GM12892 (cell line): ENCODE results near the gene EIF5A2.
"Not testable (repeated sequence)": the region's sequence is repeated elsewhere in the genome, so short reads cannot be mapped to it uniquely, and the experiment has no call there.

Experiments used
- DNase-seq: peaks from one replicate; pipeline ENCODE4 v3.0.0; 2011; ENCODE audit not compliant: insufficient read length
- FAIRE-seq: peaks from 2 replicates; lab custom pipeline; 2011; peaks lifted over from hg19 to GRCh38; lab: Jason Lieb, UNC
- POLR2A ChIP-seq: IDR thresholded peaks from 2 replicates; pipeline ENCODE4 v1.6.1; 2011; ENCODE audit warnings: low read depth, low read length, control low read depth
- POLR2AphosphoS5 ChIP-seq: IDR thresholded peaks from 2 replicates; pipeline ENCODE4 v1.6.1; 2011; ENCODE audit warnings: low read depth, low read length, control low read depth
- TAF1 ChIP-seq: IDR thresholded peaks from 2 replicates; pipeline ENCODE4 v1.6.1; 2011; ENCODE audit warnings: low read depth, mild to moderate bottlenecking, control low read depth, low read length, borderline replicate concordance

Gene EIF5A2

GRCh38 chr3:170889630-170890029 is 18.8 kb downstream of the EIF5A2 start:
- TF ChIP-seq POLR2AphosphoS5 = no peak
- TF ChIP-seq POLR2A = no peak
- TF ChIP-seq TAF1 = no peak
- no peak for DNase-seq
- FAIRE-seq = no peak

DNA sequence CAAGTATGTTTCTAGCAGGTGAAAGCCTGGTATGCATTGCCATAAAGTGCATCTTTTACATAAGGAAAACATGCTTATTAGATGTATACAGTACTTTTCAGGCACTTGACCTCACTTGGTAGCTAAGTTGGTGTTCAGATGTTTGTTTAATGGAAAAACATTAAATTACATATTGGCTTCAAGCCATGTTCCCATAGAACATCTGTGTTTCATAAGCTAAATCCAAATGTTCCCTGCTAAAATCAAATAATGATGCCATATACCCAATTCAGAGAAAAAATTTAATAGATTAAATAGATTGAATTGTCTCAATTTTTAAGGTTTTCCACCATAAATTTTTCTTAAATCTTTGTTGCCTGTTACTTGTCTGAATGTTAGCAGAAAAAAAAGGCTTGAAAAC is 19.3 kb downstream of the EIF5A2 start:
- DNase-seq = no peak
- TF ChIP-seq TAF1 (no peak), POLR2A (no peak), POLR2AphosphoS5 (no peak)
- no peak for FAIRE-seq

DNA sequence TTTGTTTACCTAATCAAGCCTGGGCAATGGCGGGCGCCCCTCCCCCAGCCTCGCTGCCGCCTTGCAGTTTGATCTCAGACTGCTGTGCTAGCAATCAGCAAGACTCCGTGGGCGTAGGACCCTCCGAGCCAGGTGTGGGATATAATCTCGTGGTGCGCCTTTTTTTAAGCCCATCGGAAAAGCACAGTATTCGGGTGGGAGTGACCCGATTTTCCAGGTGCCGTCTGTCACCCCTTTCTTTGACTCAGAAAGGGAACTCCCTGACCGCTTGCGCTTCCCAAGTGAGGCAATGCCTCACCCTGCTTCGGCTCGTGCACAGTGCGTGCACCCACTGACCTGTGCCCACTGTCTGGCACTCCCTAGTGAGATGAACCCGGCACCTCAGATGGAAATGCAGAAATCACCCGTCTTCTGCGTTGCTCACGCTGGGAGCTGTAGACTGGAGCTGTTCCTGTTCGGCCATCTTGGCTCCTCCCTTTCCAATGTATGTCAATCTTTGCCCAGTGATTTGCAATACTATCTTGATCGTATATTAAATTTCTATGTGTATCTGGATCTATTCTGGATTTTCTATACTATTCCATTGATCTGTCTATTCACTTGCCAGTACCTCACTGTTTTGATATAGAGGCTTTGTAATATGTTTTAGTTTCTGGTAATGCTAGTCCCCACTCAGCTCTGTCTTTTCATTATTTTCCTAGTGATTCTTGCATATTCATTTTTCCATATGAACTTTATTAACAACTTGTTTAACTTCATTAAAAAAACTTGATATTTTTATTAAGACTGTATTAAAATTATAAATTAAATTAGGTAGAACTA is 24.1 kb downstream of the EIF5A2 start:
- not testable (repeated sequence) for FAIRE-seq, DNase-seq

DNA sequence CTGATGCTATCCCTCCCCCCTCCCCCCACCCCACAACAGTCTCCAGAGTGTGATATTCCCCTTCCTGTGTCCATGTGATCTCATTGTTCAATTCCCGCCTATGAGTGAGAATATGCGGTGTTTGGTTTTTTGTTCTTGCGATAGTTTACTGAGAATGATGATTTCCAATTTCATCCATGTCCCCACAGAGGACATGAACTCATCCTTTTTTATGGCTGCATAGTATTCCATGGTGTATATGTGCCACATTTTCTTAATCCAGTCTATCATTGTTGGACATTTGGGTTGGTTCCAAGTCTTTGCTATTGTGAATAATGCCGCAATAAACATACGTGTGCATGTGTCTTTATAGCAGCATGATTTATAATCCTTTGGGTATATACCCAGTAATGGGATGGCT is 29.7 kb downstream of the EIF5A2 start:
- not testable (repeated sequence) for FAIRE-seq, DNase-seq

GRCh38 chr3:170877311-170877710 is 31.1 kb downstream of the EIF5A2 start:
- not testable (repeated sequence) for DNase-seq, FAIRE-seq

GRCh38 chr3:170876537-170876936 is 31.9 kb downstream of the EIF5A2 start:
- FAIRE-seq (no peak), DNase-seq (no peak)
- TF ChIP-seq TAF1 = no peak
- no peak for TF ChIP-seq POLR2A
- no peak for TF ChIP-seq POLR2AphosphoS5

DNA sequence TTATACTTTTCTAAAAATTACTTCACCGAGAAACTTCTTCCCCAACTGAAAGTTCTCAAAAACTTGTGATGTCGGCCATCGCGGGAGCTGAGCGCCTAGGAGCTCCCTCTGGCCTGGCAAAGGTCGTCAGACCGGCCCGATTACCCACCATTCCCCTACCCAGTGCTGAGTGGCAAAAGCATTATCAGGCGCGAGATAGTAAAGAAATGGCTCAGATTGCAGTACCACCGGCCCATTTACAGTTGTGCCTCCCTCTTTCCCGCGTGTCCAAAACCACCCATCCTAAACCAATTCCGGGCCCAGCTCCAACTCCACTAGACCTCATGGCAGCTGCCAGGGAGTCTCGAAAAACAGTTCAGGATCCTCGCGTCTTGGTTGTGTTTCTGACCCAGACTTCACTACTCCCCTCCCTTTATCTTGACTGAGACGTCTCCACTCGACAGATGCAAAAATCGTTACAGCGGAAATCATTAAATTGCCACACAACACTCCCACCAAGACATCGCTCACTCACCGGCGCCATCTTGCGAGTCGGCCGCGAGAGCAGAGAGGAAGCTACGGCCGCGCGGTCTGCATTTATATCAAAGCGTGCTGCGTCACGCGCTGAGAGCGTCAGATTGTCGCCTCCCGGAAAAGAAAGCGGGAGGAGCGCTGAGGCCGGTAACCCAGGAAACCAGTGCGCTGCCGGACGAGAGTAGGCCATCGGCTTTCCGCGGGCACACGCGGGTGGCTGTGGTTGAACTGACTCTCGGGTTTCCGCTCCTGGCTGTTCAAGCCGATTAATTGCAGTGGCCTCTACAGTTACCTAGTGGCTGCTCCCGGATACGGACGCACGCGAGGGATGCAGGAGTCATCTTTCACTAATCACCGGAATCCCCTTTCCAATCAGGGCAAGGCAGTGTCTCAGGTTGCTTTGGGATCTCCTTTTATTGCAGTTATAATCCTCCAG is 38.5 kb downstream of the EIF5A2 start, which contains the start of gene RPL22L1:
RPL22L1 (minus strand) TSS at position 551 of the 949 bp plus-strand sequence; CDS start at position 523, 28 bp downstream.
- peak; percentile 99 for FAIRE-seq
- TF ChIP-seq POLR2AphosphoS5 = peak; percentile 99
- peak; percentile 97 for TF ChIP-seq TAF1
- TF ChIP-seq POLR2A = peak; percentile 100
- DNase-seq = peak; percentile 65

- FAIRE-seq (peak; percentile 84), DNase-seq (no peak)
- TF ChIP-seq TAF1 = no peak
These were observed 39.2 kb downstream of the EIF5A2 start for GRCh38 chr3:170869239-170869590.

DNA sequence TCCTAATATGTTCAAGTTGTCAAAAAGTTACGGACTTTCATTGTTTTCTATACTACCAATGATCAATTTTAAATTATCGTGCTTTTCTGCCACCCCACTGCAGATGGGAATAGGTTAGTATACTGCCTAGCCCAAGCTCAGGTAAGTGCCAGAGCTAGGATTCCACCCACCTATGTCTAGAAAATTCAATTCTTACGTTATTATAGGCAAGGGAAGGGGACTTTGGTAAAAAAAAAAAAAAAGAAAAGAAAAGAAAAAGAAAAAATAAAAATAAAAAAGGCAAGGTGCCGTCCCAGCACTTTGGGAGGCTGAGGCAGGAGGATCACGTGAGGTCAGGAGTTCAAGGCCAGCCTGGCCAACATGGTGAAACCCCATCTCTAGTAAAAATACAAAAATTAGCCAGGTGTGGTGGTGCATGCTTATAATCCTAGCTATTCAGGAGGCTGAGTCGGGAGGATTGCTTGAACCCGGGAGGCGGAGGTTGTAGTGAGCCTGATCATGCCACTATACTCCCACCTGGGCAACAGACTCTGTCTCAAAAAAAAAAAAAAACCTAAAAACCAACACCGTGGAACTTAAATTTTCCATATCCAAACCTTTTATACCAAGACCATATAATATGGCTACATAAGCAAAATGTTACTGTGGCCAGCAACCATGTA is 39.7 kb downstream of the EIF5A2 start:
- peak; percentile 24 for FAIRE-seq

DNA sequence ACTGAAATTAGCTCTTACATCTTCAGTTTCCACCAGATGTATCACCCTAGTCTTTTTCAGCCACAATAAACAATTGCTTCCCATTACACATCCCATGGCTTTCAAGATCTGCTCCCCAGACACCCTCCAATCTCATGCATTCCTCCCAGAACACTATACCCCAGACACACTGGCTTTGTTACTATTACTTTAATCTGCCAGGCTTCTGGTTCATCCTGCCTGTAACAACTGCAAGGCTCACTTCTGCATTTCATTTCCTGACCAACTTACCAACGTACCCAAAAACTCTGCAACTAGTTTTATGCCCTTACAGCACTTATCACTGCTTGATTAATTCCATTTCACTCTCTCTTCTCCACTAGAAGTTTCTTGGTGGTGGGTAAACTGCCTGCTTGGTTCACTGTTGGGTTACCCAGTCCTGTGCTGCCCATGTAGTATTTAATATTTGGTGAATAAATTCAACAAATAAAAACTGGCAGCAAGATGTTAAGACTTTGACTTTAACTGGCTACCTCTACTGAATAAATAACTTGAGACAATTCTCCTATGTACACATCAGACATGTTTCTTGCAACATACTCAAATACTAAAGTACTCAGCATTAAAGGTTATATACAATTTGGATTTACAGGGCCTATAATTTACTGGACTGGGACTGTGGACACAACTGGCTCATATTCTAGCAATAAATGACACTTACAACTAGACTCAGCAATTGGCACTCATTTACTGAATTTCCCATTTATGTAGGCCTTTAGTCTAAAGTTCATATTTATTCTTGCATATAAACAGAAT is 41.1 kb downstream of the EIF5A2 start:
- no peak for DNase-seq
- no peak for FAIRE-seq

More for the DNA sequence above, 39.7 kb downstream of the EIF5A2 start:
- TF ChIP-seq TAF1 (no peak), POLR2AphosphoS5 (no peak), POLR2A (no peak)
- DNase-seq = no peak

DNA sequence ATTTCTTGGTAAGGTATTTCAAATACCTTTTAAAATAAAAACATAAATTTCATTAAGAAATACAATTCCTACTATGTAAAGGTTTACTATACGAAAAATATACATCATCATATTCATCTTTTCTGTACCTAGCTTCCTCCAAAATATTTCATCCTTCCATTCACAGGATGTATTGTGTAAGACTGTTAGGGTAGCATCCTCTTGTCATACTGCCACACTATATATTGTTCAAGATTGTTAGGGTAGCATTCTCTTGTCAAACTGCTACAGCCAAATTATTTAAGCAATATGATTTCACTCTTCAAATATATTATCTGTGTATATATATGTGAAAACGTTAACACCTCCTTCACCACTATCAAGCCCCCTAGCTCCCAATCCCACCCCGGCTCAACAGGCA is 41.9 kb downstream of the EIF5A2 start:
- TF ChIP-seq POLR2AphosphoS5 (no peak), POLR2A (no peak), TAF1 (no peak)
- no peak for DNase-seq
- no peak for FAIRE-seq

More for the DNA sequence above, 41.1 kb downstream of the EIF5A2 start:
- TF ChIP-seq TAF1 (no peak), POLR2A (peak; percentile 24; the same call in 1 of the 2 replicates), POLR2AphosphoS5 (peak; percentile 54; the same call in 1 of the 2 replicates)
